ENCODE data around the gene TMPRSS6. TPM values are rescaled to one million over a fixed set of nuclear protein-coding genes. Genes with fewer than 3 reads are reported as not detected.
"Not testable (repeated sequence)": the region's sequence is repeated elsewhere in the genome, so short reads cannot be mapped to it uniquely, and the experiment has no call there.

Gene TMPRSS6
- polyA plus RNA-seq, 1 experiment = not detected

DNA sequence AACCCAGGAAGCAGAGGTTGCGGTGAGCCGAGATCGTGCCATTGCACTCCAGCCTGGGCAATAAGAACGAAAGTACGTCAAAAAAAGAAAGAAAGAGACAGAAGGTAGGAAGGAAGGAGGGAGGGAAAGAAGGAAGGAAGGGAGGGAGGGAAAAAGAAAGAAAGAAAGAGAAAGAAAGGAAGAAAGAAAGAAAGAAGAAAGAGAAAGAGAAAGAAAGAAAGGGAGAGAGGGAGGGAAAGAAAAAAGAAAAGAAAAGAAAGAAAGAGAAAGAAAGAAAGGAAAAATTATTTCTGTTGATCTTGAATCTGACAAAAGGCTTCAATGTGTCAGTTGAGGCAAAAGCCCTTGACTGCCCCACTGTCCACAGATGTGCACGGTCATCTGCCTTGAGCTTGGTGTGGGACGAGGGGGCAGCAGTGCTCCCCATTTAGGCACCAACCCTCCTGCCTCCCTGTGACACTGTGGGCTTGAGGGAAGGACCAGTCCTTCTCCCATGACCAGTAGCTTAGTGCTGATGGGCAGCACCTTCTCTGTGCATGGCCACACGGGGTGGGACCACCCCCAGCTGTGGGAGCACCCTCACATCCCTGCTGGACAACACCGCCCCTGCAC, 33.6 kb downstream of the TMPRSS6 start:
- Histone ChIP-seq H3K36me3 (ENCODE audit: control insufficient read depth, insufficient read depth, low read length) (no peaks in the 10 kb centered on the region), H3K27me3 (ENCODE audit: control insufficient read depth, insufficient read depth, low read length) (peaks cover 4% of the 10 kb centered on the region), H3K4me3 (ENCODE audit: low read depth, low read length) (no peak overlapping the region)
- no peak for DNase-seq (ENCODE audit: low read depth)
- CTCF ChIA-PET = interaction anchor here (1.0 to 2.1 kb wide), 4 partner anchors 11 to 184 kb away, joined by 3 to 13 read pairs (median 6); no protein-coding TSS in a partner anchor
- POLR2A ChIA-PET = interaction anchor here (0.9 kb wide), 1 partner anchor 12 kb away, joined by 4 read pairs; no protein-coding TSS in a partner anchor
- TF ChIP-seq, protein P1, sequence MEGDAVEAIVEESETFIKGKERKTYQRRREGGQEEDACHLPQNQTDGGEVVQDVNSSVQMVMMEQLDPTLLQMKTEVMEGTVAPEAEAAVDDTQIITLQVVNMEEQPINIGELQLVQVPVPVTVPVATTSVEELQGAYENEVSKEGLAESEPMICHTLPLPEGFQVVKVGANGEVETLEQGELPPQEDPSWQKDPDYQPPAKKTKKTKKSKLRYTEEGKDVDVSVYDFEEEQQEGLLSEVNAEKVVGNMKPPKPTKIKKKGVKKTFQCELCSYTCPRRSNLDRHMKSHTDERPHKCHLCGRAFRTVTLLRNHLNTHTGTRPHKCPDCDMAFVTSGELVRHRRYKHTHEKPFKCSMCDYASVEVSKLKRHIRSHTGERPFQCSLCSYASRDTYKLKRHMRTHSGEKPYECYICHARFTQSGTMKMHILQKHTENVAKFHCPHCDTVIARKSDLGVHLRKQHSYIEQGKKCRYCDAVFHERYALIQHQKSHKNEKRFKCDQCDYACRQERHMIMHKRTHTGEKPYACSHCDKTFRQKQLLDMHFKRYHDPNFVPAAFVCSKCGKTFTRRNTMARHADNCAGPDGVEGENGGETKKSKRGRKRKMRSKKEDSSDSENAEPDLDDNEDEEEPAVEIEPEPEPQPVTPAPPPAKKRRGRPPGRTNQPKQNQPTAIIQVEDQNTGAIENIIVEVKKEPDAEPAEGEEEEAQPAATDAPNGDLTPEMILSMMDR (IDR thresholded peaks at IDR 0.05; ENCODE audit: insufficient read depth, low read depth, low read length) = no peak

DNA sequence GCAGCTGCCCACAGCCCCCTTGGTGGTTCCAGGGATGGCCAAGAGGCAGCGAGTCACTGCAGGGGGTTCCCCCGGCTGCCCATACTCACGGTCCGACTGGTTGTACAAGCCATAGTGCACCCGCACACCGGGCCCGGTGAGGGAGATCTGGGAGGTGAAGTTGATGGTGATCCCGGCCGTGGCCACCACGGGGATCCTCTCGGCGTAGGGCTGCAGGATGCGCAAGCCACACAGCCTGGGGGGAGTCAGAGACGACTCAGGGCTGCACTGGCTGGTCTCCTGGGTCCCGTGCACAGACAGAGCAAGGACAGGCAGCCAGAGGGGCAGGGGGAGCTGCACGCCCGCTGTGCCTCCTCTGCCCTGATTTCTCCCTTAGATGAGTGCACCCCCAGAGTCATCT, 34.5 kb downstream of the TMPRSS6 start:
- POLR2A ChIA-PET = no interaction called here
- CTCF ChIA-PET = no interaction called here
- TF ChIP-seq, protein P1 (IDR thresholded peaks at IDR 0.05; ENCODE audit: insufficient read depth, low read depth, low read length) = no peak
- H3K36me3 ChIP-seq (ENCODE audit: control insufficient read depth, insufficient read depth, low read length) = no peaks in the 10 kb centered on the region
- peaks cover 9% of the 10 kb centered on the region for H3K27me3 ChIP-seq (ENCODE audit: control insufficient read depth, insufficient read depth, low read length)
- no peak for DNase-seq (ENCODE audit: low read depth)
- no peak overlapping the region for H3K4me3 ChIP-seq (ENCODE audit: low read depth, low read length)

DNA sequence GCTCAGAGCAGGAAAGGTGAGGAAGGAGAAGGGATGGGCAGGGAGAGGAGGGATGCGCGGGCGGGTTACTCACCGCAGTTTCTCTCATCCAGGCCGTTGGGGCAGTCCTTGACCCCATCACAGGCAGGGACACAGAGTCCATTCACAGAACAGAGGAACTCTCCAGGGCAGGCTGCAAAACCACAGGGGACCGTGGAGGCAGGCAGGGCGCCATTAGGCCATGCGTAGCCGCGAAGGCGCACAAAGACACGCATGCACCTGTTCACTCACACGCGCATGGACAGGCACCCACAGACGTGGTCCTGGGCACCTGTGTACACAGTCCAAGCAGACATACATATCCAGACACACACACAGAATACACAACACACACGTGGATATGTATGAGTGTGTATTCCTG, 35.0 kb downstream of the TMPRSS6 start:
- H3K36me3 ChIP-seq (ENCODE audit: control insufficient read depth, insufficient read depth, low read length) = no peaks in the 10 kb centered on the region
- no peak overlapping the region for H3K4me3 ChIP-seq (ENCODE audit: low read depth, low read length)
- ChIA-PET CTCF (no interaction called here), POLR2A (no interaction called here)
- peaks cover 13% of the 10 kb centered on the region for H3K27me3 ChIP-seq (ENCODE audit: control insufficient read depth, insufficient read depth, low read length)
- DNase-seq (ENCODE audit: low read depth) = no peak
- TF ChIP-seq, protein P1 (IDR thresholded peaks at IDR 0.05; ENCODE audit: insufficient read depth, low read depth, low read length) = no peak

DNA sequence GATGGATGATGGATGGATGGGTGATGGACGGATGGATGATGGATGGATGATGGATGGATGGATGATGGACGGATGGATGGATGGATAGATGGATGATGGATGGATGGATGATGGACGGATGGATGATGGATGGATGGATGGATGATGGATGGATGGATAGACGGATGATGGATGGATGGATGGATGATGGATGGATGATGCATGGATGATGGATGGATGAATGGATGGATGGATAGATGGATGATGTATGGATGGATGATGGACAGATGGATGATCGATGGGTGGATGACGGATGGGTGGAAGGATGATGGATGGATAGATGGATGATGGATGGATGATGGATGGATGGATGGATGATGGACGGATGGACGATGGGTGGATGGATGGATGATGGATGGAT, 36.8 kb downstream of the TMPRSS6 start:
- H3K27me3 ChIP-seq (ENCODE audit: control insufficient read depth, insufficient read depth, low read length) = peaks cover 26% of the 10 kb centered on the region
- H3K4me3 ChIP-seq (ENCODE audit: low read depth, low read length) = no peak overlapping the region
- ChIA-PET CTCF (no interaction called here), POLR2A (no interaction called here)
- no peak for DNase-seq (ENCODE audit: low read depth)
- no peaks in the 10 kb centered on the region for H3K36me3 ChIP-seq (ENCODE audit: control insufficient read depth, insufficient read depth, low read length)
- TF ChIP-seq, protein P1 (IDR thresholded peaks at IDR 0.05; ENCODE audit: insufficient read depth, low read depth, low read length) = no peak

DNA sequence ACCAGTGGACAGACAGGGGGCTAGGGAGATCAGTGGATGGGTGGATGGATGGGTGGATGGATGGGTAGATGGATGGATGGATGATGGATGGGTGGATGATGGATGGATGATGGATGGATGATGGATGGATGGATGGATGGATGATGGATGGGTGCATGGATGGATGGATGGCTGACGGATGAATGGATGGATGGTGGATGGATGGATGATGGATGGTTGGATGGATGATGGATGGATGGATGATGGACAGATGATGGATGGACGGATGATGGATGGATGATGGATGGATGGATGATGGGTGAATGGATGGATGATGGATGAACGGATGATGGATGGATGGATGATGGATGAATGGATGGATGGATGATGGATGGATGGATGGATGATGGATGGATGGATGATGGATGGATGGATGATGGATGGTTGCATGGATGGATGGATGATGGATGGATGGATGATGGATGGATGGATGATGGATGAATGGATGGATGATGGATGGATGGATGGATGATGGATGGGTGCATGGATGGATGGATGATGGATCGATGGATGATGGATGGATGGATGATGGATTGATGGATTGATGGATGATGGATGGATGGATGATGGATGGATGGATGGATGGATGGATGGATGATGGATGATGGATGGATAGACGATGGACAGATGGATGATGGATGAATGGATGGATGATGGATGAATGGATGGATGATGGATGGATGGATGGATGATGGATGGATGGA, 37.5 kb downstream of the TMPRSS6 start:
- POLR2A ChIA-PET; CTCF ChIA-PET; H3K4me3 ChIP-seq (ENCODE audit: low read depth, low read length); H3K36me3 ChIP-seq (ENCODE audit: control insufficient read depth, insufficient read depth, low read length); DNase-seq (ENCODE audit: low read depth): not testable (repeated sequence)
- H3K27me3 ChIP-seq (ENCODE audit: control insufficient read depth, insufficient read depth, low read length) = peaks cover 25% of the 10 kb centered on the region

Measured in BJ (cell line).